Thoracic aorta (tissue), 2 donors: ENCODE data around the gene RGMB. TPM values are rescaled to one million over a fixed set of nuclear protein-coding genes. Genes with fewer than 3 reads are reported as not detected.
A peak's percentile ranks its signal among the peaks of the same experiment; 100 is the strongest.

ENCODE experiments used
- ATAC-seq: fragments of 150-250 bp; one replicate; pipeline ENCODE4 v1.8.0; 2017; ENCODE audit warnings: low read depth; ENCODE audit not compliant: insufficient number of reproducible peaks, low FRiP score
- DNase-seq: peaks from one replicate; pipeline ENCODE4 v3.0.0-alpha.2; 2020; ENCODE audit warnings: low spot score
- H3K27ac ChIP-seq, 2 donors: fragments of 200-600 bp; sonication (generic); 1 replicate in 1 of 2; 2 replicates in 1 of 2; pipeline ENCODE4 v1.5.1; 2016; ENCODE audit warnings: mild to moderate bottlenecking in 2 of 2, moderate library complexity in 2 of 2
- H3K27me3 ChIP-seq: fragments of 200-600 bp; sonication (generic); replicated peaks from 2 replicates; pipeline ENCODE4 v1.6.0; 2016; ENCODE audit warnings: mild to moderate bottlenecking; ENCODE audit not compliant: insufficient read depth
- H3K36me3 ChIP-seq: fragments of 200-600 bp; sonication (generic); one replicate; pipeline ENCODE4 v1.5.1; 2016
- H3K4me1 ChIP-seq, 2 donors: fragments of 200-600 bp; sonication (generic); 1 replicate in 1 of 2; 2 replicates in 1 of 2; pipeline versions ENCODE4 v1.5.1 to v1.6.0; 2016; ENCODE audit warnings: low read depth in 2 of 2, mild to moderate bottlenecking in 1 of 2; ENCODE audit not compliant: control insufficient read depth in 1 of 2
- H3K4me3 ChIP-seq: fragments of 200-600 bp; sonication (generic); 2 replicates; pipeline ENCODE4 v1.5.1; 2016; ENCODE audit warnings: mild to moderate bottlenecking
- H3K9me3 ChIP-seq: fragments of 200-600 bp; sonication (generic); 2 replicates; pipeline ENCODE4 v1.5.1; 2016
- total RNA-seq, 2 donors: library from RNA; depleted of rRNA; stranded (reverse); fragments of >200 nt; gene quantifications; one replicate each; pipeline versions ENCODE4 v1.1.0 to v1.2.3, GENCODE V29; 2016
- TF ChIP-seq, protein P1 (sequence below): fragments of 200-600 bp; sonication (generic); IDR thresholded peaks from one replicate; pipeline ENCODE4 v1.5.1; 2019; ENCODE audit warnings: antibody characterized with exemption

Gene RGMB
- total RNA-seq, 2 donors from 2014 or later: 11.9 to 23.1 TPM

DNA sequence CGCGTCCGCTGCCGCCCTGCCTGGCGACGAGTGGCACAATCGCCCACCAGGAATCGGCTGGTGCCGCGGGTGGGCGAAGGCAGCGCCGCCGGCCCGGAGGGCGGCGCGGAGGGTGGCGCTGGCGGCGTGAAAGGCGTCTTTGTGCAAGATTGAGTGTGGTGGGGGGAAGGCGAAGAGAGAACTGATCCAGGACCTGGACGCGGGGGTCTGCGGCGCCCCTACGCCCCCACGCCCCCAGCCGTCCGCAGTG is 4.6 kb upstream of the RGMB start:
- ATAC-seq (no peak), DNase-seq (no peak)
- H3K27me3 ChIP-seq: no peaks in the 10 kb centered on the region
- no peaks in the 10 kb centered on the region for H3K36me3 ChIP-seq
- TF ChIP-seq, protein P1, sequence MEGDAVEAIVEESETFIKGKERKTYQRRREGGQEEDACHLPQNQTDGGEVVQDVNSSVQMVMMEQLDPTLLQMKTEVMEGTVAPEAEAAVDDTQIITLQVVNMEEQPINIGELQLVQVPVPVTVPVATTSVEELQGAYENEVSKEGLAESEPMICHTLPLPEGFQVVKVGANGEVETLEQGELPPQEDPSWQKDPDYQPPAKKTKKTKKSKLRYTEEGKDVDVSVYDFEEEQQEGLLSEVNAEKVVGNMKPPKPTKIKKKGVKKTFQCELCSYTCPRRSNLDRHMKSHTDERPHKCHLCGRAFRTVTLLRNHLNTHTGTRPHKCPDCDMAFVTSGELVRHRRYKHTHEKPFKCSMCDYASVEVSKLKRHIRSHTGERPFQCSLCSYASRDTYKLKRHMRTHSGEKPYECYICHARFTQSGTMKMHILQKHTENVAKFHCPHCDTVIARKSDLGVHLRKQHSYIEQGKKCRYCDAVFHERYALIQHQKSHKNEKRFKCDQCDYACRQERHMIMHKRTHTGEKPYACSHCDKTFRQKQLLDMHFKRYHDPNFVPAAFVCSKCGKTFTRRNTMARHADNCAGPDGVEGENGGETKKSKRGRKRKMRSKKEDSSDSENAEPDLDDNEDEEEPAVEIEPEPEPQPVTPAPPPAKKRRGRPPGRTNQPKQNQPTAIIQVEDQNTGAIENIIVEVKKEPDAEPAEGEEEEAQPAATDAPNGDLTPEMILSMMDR: no peak
- no peaks in the 10 kb centered on the region for H3K9me3 ChIP-seq
- no peak overlapping the region for H3K27ac ChIP-seq
- H3K4me1 ChIP-seq: peaks cover 3 to 19% of the 10 kb centered on the region in 2 donors
- H3K4me3 ChIP-seq: peak overlapping the region; percentile 81

DNA sequence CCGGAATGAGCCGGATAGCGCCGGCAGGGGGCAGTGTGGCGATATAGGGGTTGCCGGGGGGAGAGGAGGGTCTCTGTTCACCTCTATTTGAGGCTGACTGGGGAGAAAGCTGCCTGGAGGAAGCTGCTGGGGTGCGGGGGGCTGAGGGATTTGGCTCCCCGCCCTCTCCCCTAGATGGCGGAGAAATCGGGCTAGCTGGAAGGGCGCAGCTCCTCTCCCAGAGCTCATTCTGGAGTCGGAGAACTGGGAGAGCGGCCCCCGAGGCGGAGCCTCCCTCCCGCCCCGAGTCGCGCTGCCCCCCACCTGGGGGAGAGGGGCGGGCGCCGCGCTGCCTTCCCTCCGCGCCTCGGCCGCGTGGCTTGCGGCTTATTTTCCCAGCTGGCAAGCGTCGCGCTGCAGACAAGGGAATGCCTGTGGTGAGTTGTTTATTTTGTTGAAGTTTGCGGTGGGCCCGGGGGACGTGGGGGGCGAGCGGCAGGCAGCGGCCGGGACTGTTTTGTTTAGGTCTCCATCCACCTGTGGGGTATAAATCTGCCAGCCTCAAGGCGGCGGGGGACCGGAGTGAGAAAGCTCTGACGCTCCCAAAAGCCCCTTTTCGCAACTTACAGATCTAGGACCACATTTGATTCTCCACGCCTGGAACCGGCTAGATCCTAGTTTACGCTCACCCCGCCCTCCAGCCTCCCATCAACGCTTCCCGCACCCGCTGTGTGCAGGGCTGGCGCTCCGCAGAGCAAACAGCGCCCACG is 4.1 kb upstream of the RGMB start:
- Histone ChIP-seq H3K27ac (peak overlapping the region; percentile 46 to 65), H3K27me3 (no peaks in the 10 kb centered on the region), H3K36me3 (no peaks in the 10 kb centered on the region), H3K4me3 (peak overlapping the region; percentile 81), H3K4me1 (peaks cover 3 to 19% of the 10 kb centered on the region in 2 donors), H3K9me3 (no peaks in the 10 kb centered on the region)
- DNase-seq (no peak), ATAC-seq (no peak)
- TF ChIP-seq, protein P1: peak; percentile 64

DNA sequence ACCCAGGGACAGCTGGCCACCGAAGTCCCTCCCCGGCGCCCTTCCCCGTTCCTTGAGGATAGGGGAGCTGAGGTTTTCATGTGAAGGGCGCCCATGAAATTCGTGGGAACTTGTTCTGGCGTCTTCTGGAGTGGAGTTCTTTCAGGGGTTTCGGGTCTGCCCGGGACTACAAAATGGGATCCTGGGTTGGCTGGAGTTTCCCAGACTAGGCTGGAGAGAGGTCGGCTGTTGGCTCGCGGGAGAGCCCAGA is 3.6 kb upstream of the RGMB start:
- DNase-seq (no peak), ATAC-seq (no peak)
- Histone ChIP-seq H3K9me3 (no peaks in the 10 kb centered on the region), H3K36me3 (no peaks in the 10 kb centered on the region), H3K4me1 (peaks cover 3 to 19% of the 10 kb centered on the region in 2 donors), H3K27me3 (no peaks in the 10 kb centered on the region), H3K4me3 (peak overlapping the region; percentile 81), H3K27ac (peak overlapping the region; percentile 46 to 65)
- TF ChIP-seq, protein P1: no peak

DNA sequence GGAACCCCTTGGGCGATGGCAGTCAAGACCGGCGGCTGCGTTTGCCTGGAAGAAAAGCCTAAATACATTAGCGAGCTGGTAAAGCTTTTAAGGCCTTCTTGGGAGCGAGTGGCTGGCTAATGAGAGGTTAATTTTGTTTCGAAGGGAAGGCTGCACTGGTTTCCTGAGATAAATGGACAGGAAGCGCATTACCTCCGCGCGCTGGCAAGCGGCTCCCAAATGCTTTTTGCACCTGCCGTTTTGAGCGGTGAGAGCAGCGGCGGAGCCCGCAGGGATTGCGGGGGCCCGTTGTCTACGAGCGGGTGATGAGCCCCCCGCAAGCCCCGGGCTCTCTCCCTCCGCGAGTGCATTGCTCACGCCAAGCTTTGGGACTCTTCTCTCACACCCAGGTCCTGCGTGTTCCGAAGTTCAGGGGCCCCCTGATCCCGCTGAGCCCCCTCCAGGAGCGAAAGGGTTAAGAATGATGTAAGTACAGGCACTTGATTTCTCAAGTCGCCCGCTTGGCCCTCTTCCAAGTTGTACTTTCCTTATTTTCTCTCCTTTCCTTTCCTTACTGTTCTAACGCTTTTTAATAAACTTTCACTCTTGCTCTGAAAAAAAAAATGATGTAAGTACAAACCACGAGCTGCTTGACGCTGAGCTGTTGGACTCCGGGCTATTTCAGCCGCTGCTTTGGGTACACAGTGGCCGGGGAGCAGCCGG is 3.1 kb upstream of the RGMB start:
- TF ChIP-seq, protein P1: no peak
- Histone ChIP-seq H3K27ac (peak overlapping the region; percentile 46 to 65), H3K9me3 (no peaks in the 10 kb centered on the region), H3K27me3 (no peaks in the 10 kb centered on the region), H3K4me3 (peak overlapping the region; percentile 81), H3K36me3 (no peaks in the 10 kb centered on the region), H3K4me1 (peaks cover 8 to 24% of the 10 kb centered on the region in 2 donors)
- no peak for DNase-seq
- ATAC-seq: no peak

DNA sequence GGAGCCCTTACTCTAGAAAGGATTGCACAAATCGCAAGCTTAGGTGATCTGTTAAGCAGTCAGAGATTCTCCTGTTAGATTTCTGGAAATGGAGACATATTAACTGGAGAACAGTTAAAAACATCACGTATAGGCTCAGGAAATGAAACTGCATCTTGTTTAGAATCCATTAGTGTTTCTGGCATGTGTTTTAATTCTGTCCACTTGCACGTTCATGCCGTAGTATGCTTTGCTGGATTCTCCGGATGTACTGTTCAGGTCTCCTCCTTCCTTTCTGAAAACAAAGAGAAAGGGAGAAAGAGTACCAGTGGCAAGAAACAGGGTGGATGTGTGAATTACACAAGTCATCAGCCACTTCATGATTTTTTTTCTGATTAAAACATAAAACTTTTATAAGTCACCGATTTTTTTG is 2.5 kb upstream of the RGMB start:
- Histone ChIP-seq H3K27me3 (no peaks in the 10 kb centered on the region), H3K36me3 (no peaks in the 10 kb centered on the region), H3K9me3 (no peaks in the 10 kb centered on the region), H3K27ac (peak overlapping the region; percentile 46 to 65), H3K4me3 (peak overlapping the region; percentile 81), H3K4me1 (peaks cover 13 to 30% of the 10 kb centered on the region in 2 donors)
- ATAC-seq (no peak), DNase-seq (no peak)
- TF ChIP-seq, protein P1: no peak
